Effector CD4-positive, alpha-beta T cell (primary cell): ENCODE measurements around the gene MTX1.
"Not testable (repeated sequence)": the region's sequence is repeated elsewhere in the genome, so short reads cannot be mapped to it uniquely, and the experiment has no call there.

Experiments used
- DNase-seq: peaks from one replicate; pipeline ENCODE4 v3.0.0-alpha.2; 2020

Gene MTX1

GRCh38 chr1:155189926-155190325, 18.6 kb upstream of the MTX1 start:
- DNase-seq = not testable (repeated sequence)

GRCh38 chr1:155191904-155192303, 16.6 kb upstream of the MTX1 start:
- DNase-seq = no peak

- no peak for DNase-seq
Observed at GRCh38 chr1:155192346-155193274, 15.9 kb upstream of the MTX1 start.

GRCh38 chr1:155193275-155193990, 15.1 kb upstream of the MTX1 start:
- DNase-seq = peak; percentile 53

GRCh38 chr1:155193991-155194240, 14.6 kb upstream of the MTX1 start:
- not testable (repeated sequence) for DNase-seq

GRCh38 chr1:155195201-155196102, 13.0 kb upstream of the MTX1 start:
- DNase-seq = no peak

GRCh38 chr1:155196103-155196892, 12.2 kb upstream of the MTX1 start:
- no peak for DNase-seq

GRCh38 chr1:155196893-155197638, 11.4 kb upstream of the MTX1 start:
- no peak for DNase-seq

- DNase-seq = no peak
Observed at GRCh38 chr1:155197901-155198546, 10.5 kb upstream of the MTX1 start.

- no peak for DNase-seq
Observed at GRCh38 chr1:155198547-155198906, 10.0 kb upstream of the MTX1 start.

GRCh38 chr1:155199792-155200191, 8.7 kb upstream of the MTX1 start:
- no peak for DNase-seq

- DNase-seq = no peak
Observed at GRCh38 chr1:155200920-155201319, 7.6 kb upstream of the MTX1 start.

GRCh38 chr1:155202198-155202597, 6.3 kb upstream of the MTX1 start:
- no peak for DNase-seq

- DNase-seq = no peak
Observed at GRCh38 chr1:155202731-155203515, 5.6 kb upstream of the MTX1 start.

GRCh38 chr1:155205035-155205434, 3.5 kb upstream of the MTX1 start:
- DNase-seq = no peak

GRCh38 chr1:155205969-155206593, 2.4 kb upstream of the MTX1 start:
- no peak for DNase-seq

- peak; percentile 90 for DNase-seq
Observed at GRCh38 chr1:155206891-155207805, 1.3 kb upstream of the MTX1 start.

GRCh38 chr1:155207806-155208540, 522 bp upstream of the MTX1 start, which contains the start of gene THBS3:
Gene THBS3, minus strand, starts transcription at chr1:155207897. Its CDS starts 21 bp downstream, at chr1:155207876.
- no peak for DNase-seq
